Prostate gland (tissue), 2 donors: ENCODE data around the gene IPP. TPM values are rescaled to one million over a fixed set of nuclear protein-coding genes. Genes with fewer than 3 reads are reported as not detected.

Experiments used
- DNase-seq: peaks from one replicate; pipeline ENCODE4 v3.0.0-alpha.2; 2019; ENCODE audit warnings: low spot score
- H3K27ac ChIP-seq, 2 donors: fragments of 200-600 bp; sonication (generic); 2 replicates each; pipeline ENCODE4 v1.5.1; 2017 to 2019
- H3K27me3 ChIP-seq: fragments of 200-600 bp; sonication (generic); replicated peaks from 2 replicates; pipeline ENCODE4 v1.5.1; 2019; ENCODE audit not compliant: insufficient read depth
- H3K36me3 ChIP-seq, 2 donors: fragments of 200-600 bp; sonication (generic); 1 replicate in 1 of 2; 2 replicates in 1 of 2; pipeline versions ENCODE4 v1.5.1 to v1.8.1; 2017 to 2019
- H3K4me1 ChIP-seq: fragments of 200-600 bp; sonication (generic); replicated peaks from 2 replicates; pipeline ENCODE4 v1.5.1; 2019
- H3K4me3 ChIP-seq, 2 donors: fragments of 200-600 bp; sonication (generic); 2 replicates each; pipeline ENCODE4 v1.5.1; 2017 to 2019
- H3K9me3 ChIP-seq: fragments of 200-600 bp; sonication (generic); 2 replicates; pipeline ENCODE4 v1.5.1; 2017
- CTCF ChIP-seq, 4 experiments: fragments of 200-600 bp in 2 of 4; fragments of 450-650 bp in 2 of 4; sonication (generic) in 2 of 4; IDR thresholded peaks; 1 replicate in 3 of 4; 2 replicates in 1 of 4; pipeline ENCODE4 v1.5.1; 2016 to 2019; ENCODE audit warnings: antibody characterized with exemption in 4 of 4, mild to moderate bottlenecking in 2 of 4, moderate library complexity in 2 of 4
- POLR2A ChIP-seq: fragments of 450-650 bp; IDR thresholded peaks from one replicate; pipeline ENCODE4 v1.6.1; 2016; ENCODE audit warnings: antibody characterized with exemption, mild to moderate bottlenecking
- POLR2AphosphoS5 ChIP-seq: sonication (generic); formaldehyde crosslinking; IDR thresholded peaks from one replicate; pipeline ENCODE4 v1.6.1; 2017; ENCODE audit warnings: antibody characterized with exemption
- WGBS: methylation state at CpG from one replicate; pipeline ENCODE4 v1.1.5; 2018; 5-methylcytosine and 5-hydroxymethylcytosine counted together
- intact Hi-C: fragments of 100-400 bp; cut with DNase I; formaldehyde crosslinking; loops from one replicate; pipeline ENCODE4 v1.14.2; 2022
- total RNA-seq, 2 donors: library from RNA; depleted of rRNA; stranded (reverse); fragments of >200 nt; gene quantifications; one replicate each; pipeline ENCODE4 v1.1.0, GENCODE V29; 2016

The IPP gene
- total RNA-seq, 2 donors from 2014 or later, result 14.8 to 16.1 TPM

DNA sequence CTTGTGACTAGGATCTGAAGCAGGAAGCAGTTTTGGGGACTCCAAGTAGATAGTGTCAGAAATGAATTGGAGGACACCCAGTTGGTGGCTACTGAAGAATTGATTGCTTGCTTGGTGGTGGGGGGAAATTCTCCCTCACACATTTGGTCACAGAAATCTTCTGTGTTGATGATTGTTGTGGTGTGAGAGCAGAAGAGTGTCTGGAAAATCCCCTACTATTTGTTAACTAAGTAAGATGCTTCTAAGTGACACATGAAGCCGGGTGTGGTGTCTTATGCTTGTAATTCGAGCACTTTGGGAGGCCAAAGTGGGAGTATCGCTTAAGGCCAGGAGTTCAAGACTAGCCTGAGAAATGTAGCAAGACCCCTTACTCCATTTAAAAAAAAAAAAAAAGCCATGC, 22.5 kb upstream of the IPP start:
- intact Hi-C loops, result no loop called here
- Histone ChIP-seq H3K9me3 (no peaks in the 10 kb centered on the region), H3K4me1 (no peaks in the 10 kb centered on the region), H3K27ac (no peak overlapping the region), H3K36me3 (no peaks in the 10 kb centered on the region), H3K27me3 (no peaks in the 10 kb centered on the region), H3K4me3 (no peak overlapping the region)
- no peak for DNase-seq
- TF ChIP-seq CTCF (IDR thresholded peaks at IDR 0.05) (no peak), POLR2AphosphoS5 (no peak), POLR2A (no peak)
- WGBS, result 82% methylated on average over 3 of the region's 3 CpGs

- TF ChIP-seq POLR2AphosphoS5, result no peak
- no peak for TF ChIP-seq CTCF (IDR thresholded peaks at IDR 0.05)
- TF ChIP-seq POLR2A, result no peak
- DNase-seq, result no peak
- no peaks in the 10 kb centered on the region for H3K4me1 ChIP-seq
- no peaks in the 10 kb centered on the region for H3K36me3 ChIP-seq
- intact Hi-C loops, result no loop called here
- H3K9me3 ChIP-seq, result no peaks in the 10 kb centered on the region
- H3K4me3 ChIP-seq, result no peak overlapping the region
- WGBS, result 44% methylated on average over 4 of the region's 4 CpGs
- no peak overlapping the region for H3K27ac ChIP-seq
- H3K27me3 ChIP-seq, result no peaks in the 10 kb centered on the region
Measured at GRCh38 chr1:45769261-45769932, 18.9 kb upstream of the IPP start.

GRCh38 chr1:45767035-45767434, 16.6 kb upstream of the IPP start:
- no peak for DNase-seq
- no peak for TF ChIP-seq CTCF (IDR thresholded peaks at IDR 0.05)
- no peak for TF ChIP-seq POLR2A
- no peak for TF ChIP-seq POLR2AphosphoS5
- no peaks in the 10 kb centered on the region for H3K9me3 ChIP-seq
- no peak overlapping the region for H3K4me3 ChIP-seq
- no peaks in the 10 kb centered on the region for H3K36me3 ChIP-seq
- no peaks in the 10 kb centered on the region for H3K4me1 ChIP-seq
- H3K27ac ChIP-seq, result no peak overlapping the region
- no peaks in the 10 kb centered on the region for H3K27me3 ChIP-seq
- intact Hi-C loops, result no loop called here
- 49% methylated on average over 6 of the region's 6 CpGs for WGBS

GRCh38 chr1:45765999-45766792, 15.7 kb upstream of the IPP start:
- Histone ChIP-seq H3K27ac (no peak overlapping the region), H3K9me3 (no peaks in the 10 kb centered on the region), H3K27me3 (no peaks in the 10 kb centered on the region), H3K4me1 (no peaks in the 10 kb centered on the region), H3K36me3 (no peaks in the 10 kb centered on the region), H3K4me3 (no peak overlapping the region)
- TF ChIP-seq CTCF (IDR thresholded peaks at IDR 0.05) (no peak), POLR2AphosphoS5 (no peak), POLR2A (no peak)
- no peak for DNase-seq
- intact Hi-C loops, result no loop called here
- WGBS, result 81% methylated on average over 13 of the region's 13 CpGs

DNA sequence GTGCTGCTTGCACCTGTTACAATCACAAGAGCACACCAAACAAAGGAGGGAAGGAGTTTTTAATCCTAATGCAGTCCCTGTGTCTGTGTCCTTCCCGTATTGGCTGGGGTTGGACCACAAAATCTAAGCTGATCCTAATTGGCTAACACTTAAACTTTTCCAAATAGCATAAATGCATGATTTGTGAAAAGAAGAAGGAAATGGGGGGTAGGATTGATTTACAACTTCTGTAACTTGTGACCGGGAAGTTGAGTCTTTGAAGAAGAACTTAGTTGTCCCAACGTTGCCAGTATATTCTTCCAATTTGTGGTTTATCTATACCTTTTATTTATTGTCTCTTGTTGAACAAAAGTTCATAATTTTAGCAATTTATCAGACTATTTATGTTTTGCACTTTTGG, 11.8 kb upstream of the IPP start:
- 52% methylated on average over 3 of the region's 3 CpGs for WGBS
- intact Hi-C loops, result no loop called here
- Histone ChIP-seq H3K9me3 (no peaks in the 10 kb centered on the region), H3K27ac (no peak overlapping the region), H3K4me3 (no peak overlapping the region), H3K27me3 (no peaks in the 10 kb centered on the region), H3K4me1 (no peaks in the 10 kb centered on the region), H3K36me3 (no peaks in the 10 kb centered on the region)
- no peak for TF ChIP-seq CTCF (IDR thresholded peaks at IDR 0.05)
- no peak for TF ChIP-seq POLR2A
- TF ChIP-seq POLR2AphosphoS5, result no peak
- no peak for DNase-seq
